Activated effector memory CD4-positive, alpha-beta T cell treated with Interleukin-2 at 50 U/mL for 16 hours (primary cell): ENCODE results near the gene NCKIPSD.
"Not testable (repeated sequence)": the region's sequence is repeated elsewhere in the genome, so short reads cannot be mapped to it uniquely, and the experiment has no call there.

ENCODE experiments used
- DNase-seq: peaks from one replicate; pipeline ENCODE4 v3.0.0-alpha.2; 2020

NCKIPSD gene

GRCh38 chr3:48685603-48686511 is at the start of gene NCKIPSD:
Gene NCKIPSD, minus strand, starts transcription at chr3:48685915. Its CDS starts 108 bp downstream, at chr3:48685807.
- DNase-seq = peak; percentile 87

GRCh38 chr3:48735075-48735767 is 49.5 kb upstream of the NCKIPSD start:
- DNase-seq = not testable (repeated sequence)

- DNase-seq = not testable (repeated sequence)
These were observed 48.8 kb upstream of the NCKIPSD start for GRCh38 chr3:48734541-48734940.

- DNase-seq = not testable (repeated sequence)
These were observed 48.2 kb upstream of the NCKIPSD start for GRCh38 chr3:48733752-48734518.

GRCh38 chr3:48727511-48727910 is 41.8 kb upstream of the NCKIPSD start:
- DNase-seq = no peak

GRCh38 chr3:48725185-48725855 is 39.6 kb upstream of the NCKIPSD start:
- not testable (repeated sequence) for DNase-seq

GRCh38 chr3:48723725-48724124 is 38.0 kb upstream of the NCKIPSD start:
- no peak for DNase-seq

GRCh38 chr3:48723293-48723692 is 37.6 kb upstream of the NCKIPSD start:
- DNase-seq = not testable (repeated sequence)

- peak; percentile 98 for DNase-seq
These were observed 31.4 kb upstream of the NCKIPSD start, which contains the start of gene IP6K2 for GRCh38 chr3:48716982-48717746. Gene IP6K2, minus strand, starts transcription at chr3:48717221. Its CDS starts 21,930 bp downstream, at chr3:48695291.

GRCh38 chr3:48716508-48716981 is 30.8 kb upstream of the NCKIPSD start:
- DNase-seq = peak; percentile 6

- no peak for DNase-seq
These were observed 29.6 kb upstream of the NCKIPSD start for GRCh38 chr3:48715174-48715800.

GRCh38 chr3:48711727-48712126 is 26.0 kb upstream of the NCKIPSD start:
- DNase-seq = no peak

GRCh38 chr3:48709051-48709461 is 23.3 kb upstream of the NCKIPSD start:
- no peak for DNase-seq

- DNase-seq = no peak
These were observed 22.8 kb upstream of the NCKIPSD start for GRCh38 chr3:48708481-48708889.

GRCh38 chr3:48707157-48707556 is 21.4 kb upstream of the NCKIPSD start:
- no peak for DNase-seq

- no peak for DNase-seq
These were observed 16.7 kb upstream of the NCKIPSD start for GRCh38 chr3:48702320-48702920.

GRCh38 chr3:48700731-48701405 is 15.2 kb upstream of the NCKIPSD start:
- DNase-seq = no peak

- no peak for DNase-seq
These were observed 13.2 kb upstream of the NCKIPSD start for GRCh38 chr3:48698891-48699290.

- DNase-seq = no peak
These were observed 12.2 kb upstream of the NCKIPSD start for GRCh38 chr3:48697952-48698351.

GRCh38 chr3:48696601-48697000 is 10.9 kb upstream of the NCKIPSD start:
- no peak for DNase-seq
